ENCODE results near the gene OBSCN. TPM values are rescaled to one million over a fixed set of nuclear protein-coding genes. Genes with fewer than 3 reads are reported as not detected.

OBSCN gene
- total and polyA plus RNA-seq, 10 of the 15 experiments (the other 5 are each of a cell fraction or from before 2014, with no cell fraction given), result 0.01 to 0.36 (median 0.08) TPM; not detected in 2

DNA sequence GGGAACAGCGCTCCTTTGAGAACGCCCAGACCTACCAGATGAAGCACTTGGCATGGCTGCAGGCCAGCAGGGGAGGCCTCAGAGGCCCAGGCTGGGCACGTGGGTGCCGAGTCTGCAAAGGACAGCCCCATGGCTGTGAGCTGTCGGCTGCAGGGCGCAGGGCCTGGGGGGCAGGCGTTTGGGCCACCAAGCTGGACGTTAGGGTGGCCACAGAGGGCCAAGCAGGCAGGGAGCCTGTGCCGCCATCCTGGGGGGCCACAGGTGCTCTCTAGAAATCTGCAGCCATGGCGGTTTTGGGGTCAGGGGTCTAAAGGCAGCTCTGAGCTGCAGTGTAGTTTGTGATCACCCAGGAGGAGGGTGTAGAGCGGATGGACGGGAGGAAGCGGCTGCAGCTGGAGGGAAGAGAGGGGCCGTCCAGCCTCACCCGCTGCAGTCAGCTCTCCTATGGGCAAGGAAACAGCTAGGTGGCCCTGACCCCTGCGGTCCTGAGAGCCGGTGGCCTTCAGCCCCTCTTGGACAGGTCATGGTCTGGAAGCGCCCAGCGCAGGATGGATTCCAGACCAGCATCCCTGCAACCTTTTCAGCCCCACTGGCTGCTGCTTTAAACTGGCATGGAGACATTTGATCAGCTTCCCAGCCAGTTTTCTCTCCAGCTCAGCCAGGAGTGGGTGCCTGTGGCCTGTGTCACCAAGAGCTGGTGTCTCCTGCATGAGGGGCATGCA, 31.2 kb upstream of the OBSCN start:
- FAIRE-seq (no peak), ATAC-seq (no peak), DNase-seq (ENCODE audit: low read depth, low spot score) (no peak)
- no peaks in the 10 kb centered on the region for H4K20me1 ChIP-seq (ENCODE audit: control insufficient read depth, insufficient read depth)
- H3K4me2 ChIP-seq (ENCODE audit: control insufficient read depth, insufficient read depth), result no peak overlapping the region
- TF ChIP-seq SRF (IDR thresholded peaks at IDR 0.05; ENCODE audit: low read depth in 2 of 2, low read length in 2 of 2), result no peak
- 0 out of 2 replicates have a peak, but pooled peaks have one; percentile 14 for TF ChIP-seq POLR2AphosphoS5 (IDR thresholded peaks at IDR 0.05; ENCODE audit: low read length)
- no peak for TF ChIP-seq MEF2B (IDR thresholded peaks at IDR 0.05; ENCODE audit: partially characterized antibody, poor library complexity, severe bottlenecking)
- intact Hi-C loops (cut with micrococcal nuclease; ENCODE audit: unreplicated experiment) (no loop called here), in situ Hi-C loops (cut with MboI) (no loop called here)
- H3K27ac ChIP-seq (ENCODE audit: control insufficient read depth, insufficient read depth), result no peak overlapping the region
- no peak overlapping the region for H3K4me3 ChIP-seq
- POLR2A ChIA-PET, result interaction anchor here (0.5 to 1.3 kb wide), 2 partner anchors 9 to 10 kb away, joined by 4 to 7 read pairs; no protein-coding TSS in a partner anchor
- no peak overlapping the region for H2AFZ ChIP-seq (ENCODE audit: control insufficient read depth, low read depth, low read length)
- H3K27me3 ChIP-seq (replicated peaks in 1 of 2; ENCODE audit: control insufficient read depth in 2 of 2, insufficient read depth in 2 of 2, low read length in 1 of 2), result no peaks in the 10 kb centered on the region
- RAD21 ChIA-PET (ENCODE audit: unreplicated experiment), result no interaction called here
- CTCF ChIA-PET, result interaction anchor here (1.1 to 2.0 kb wide), 2 partner anchors 10 to 11 kb away, joined by 3 to 5 read pairs; no protein-coding TSS in a partner anchor
- SMC1A ChIA-PET (ENCODE audit: uncharacterized antibody, unreplicated experiment), result interaction anchor here (0.8 kb wide), 1 partner anchor 177 kb away, joined by 3 read pairs; no protein-coding TSS in a partner anchor
- H3K9ac ChIP-seq (ENCODE audit: control insufficient read depth, insufficient read depth, low read length), result no peak overlapping the region
- no peaks in the 10 kb centered on the region for H3K79me2 ChIP-seq (ENCODE audit: control insufficient read depth, insufficient read depth, low read length)
- no TSS peak for BruUV-seq (replicated peaks)
- WGBS (ENCODE audit: insufficient coverage, insufficient replicate concordance, low lambda C conversion rate, missing lambda C conversion rate), result 82% methylated on average over 19 of the region's 19 CpGs
- peaks cover 0 to 5% of the 10 kb centered on the region in 2 experiments; a peak in 2 of 4 replicates for H3K36me3 ChIP-seq (ENCODE audit: control insufficient read depth in 2 of 2, insufficient read depth in 2 of 2, low read length in 1 of 2)
- peaks cover 6% of the 10 kb centered on the region for H3K4me1 ChIP-seq (ENCODE audit: control insufficient read depth, insufficient read depth, low read length)
- no peaks in the 10 kb centered on the region for H3K9me3 ChIP-seq (replicated peaks; ENCODE audit: control insufficient read depth, insufficient read depth, low read length)

DNA sequence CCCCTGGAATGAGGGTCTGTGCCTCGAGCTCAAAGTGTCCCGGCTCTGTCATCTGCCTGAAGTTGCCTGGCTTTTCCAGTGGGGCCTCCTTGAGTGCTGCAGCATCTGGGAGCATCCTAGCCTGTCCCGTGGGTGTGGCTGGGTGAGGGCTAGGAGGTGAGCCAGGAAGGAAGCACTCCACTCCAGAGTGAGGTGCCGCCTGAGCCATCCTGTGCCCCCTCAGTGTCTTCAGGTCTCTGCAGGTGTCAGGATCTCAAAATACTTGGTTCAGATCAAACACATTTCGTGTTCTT, 30.7 kb upstream of the OBSCN start:
- BruUV-seq (replicated peaks), result no TSS peak

More for the DNA sequence above, 30.7 kb upstream of the OBSCN start:
- intact Hi-C loops (cut with micrococcal nuclease; ENCODE audit: unreplicated experiment), result no loop called here
- DNase-seq (ENCODE audit: low read depth, low spot score), result no peak
- no peaks in the 10 kb centered on the region for H3K9me3 ChIP-seq (replicated peaks; ENCODE audit: control insufficient read depth, insufficient read depth, low read length)
- RAD21 ChIA-PET (ENCODE audit: unreplicated experiment), result no interaction called here
- SMC1A ChIA-PET (ENCODE audit: uncharacterized antibody, unreplicated experiment), result no interaction called here
- ATAC-seq, result no peak
- 86% methylated on average over 5 of the region's 5 CpGs for WGBS (ENCODE audit: insufficient coverage, insufficient replicate concordance, low lambda C conversion rate, missing lambda C conversion rate)
- no peak overlapping the region for H3K4me2 ChIP-seq (ENCODE audit: control insufficient read depth, insufficient read depth)
- TF ChIP-seq STAT3 (IDR thresholded peaks at IDR 0.05; ENCODE audit: low read depth, low read length) (no peak), SPI1 (IDR thresholded peaks at IDR 0.05; ENCODE audit: borderline replicate concordance, insufficient read depth, low read depth, low read length) (no peak), YBX1 (IDR thresholded peaks at IDR 0.05) (no peak), CEBPB (IDR thresholded peaks at IDR 0.05; ENCODE audit: borderline replicate concordance in 1 of 2, low read depth in 2 of 2, low read length in 2 of 2) (no peak), IKZF2 (IDR thresholded peaks at IDR 0.05) (no peak)
- no peak overlapping the region for H3K9ac ChIP-seq (ENCODE audit: control insufficient read depth, insufficient read depth, low read length)
- H4K20me1 ChIP-seq (ENCODE audit: control insufficient read depth, insufficient read depth), result no peaks in the 10 kb centered on the region
- H3K27ac ChIP-seq (ENCODE audit: control insufficient read depth, insufficient read depth), result no peak overlapping the region
- POLR2A ChIA-PET, result interaction anchor here (0.6 to 1.3 kb wide), 2 partner anchors 9 to 696 kb away, joined by 3 to 4 read pairs; no protein-coding TSS in a partner anchor
- H2AFZ ChIP-seq (ENCODE audit: control insufficient read depth, low read depth, low read length), result no peak overlapping the region
- CTCF ChIA-PET, result interaction anchor here (1.0 to 2.0 kb wide), 3 partner anchors 11 to 46 kb away, joined by 3 to 5 read pairs (median 3); no protein-coding TSS in a partner anchor
- in situ Hi-C loops (cut with MboI), result no loop called here
- no peak overlapping the region for H3K4me3 ChIP-seq
- peaks cover 5% of the 10 kb centered on the region for H3K4me1 ChIP-seq (ENCODE audit: control insufficient read depth, insufficient read depth, low read length)
- no peaks in the 10 kb centered on the region for H3K79me2 ChIP-seq (ENCODE audit: control insufficient read depth, insufficient read depth, low read length)
- FAIRE-seq, result no peak
- peaks cover 0 to 5% of the 10 kb centered on the region in 2 experiments; a peak in 2 of 4 replicates for H3K36me3 ChIP-seq (ENCODE audit: control insufficient read depth in 2 of 2, insufficient read depth in 2 of 2, low read length in 1 of 2)
- H3K27me3 ChIP-seq (replicated peaks in 1 of 2; ENCODE audit: control insufficient read depth in 2 of 2, insufficient read depth in 2 of 2, low read length in 1 of 2), result no peaks in the 10 kb centered on the region
